ENCODE measurements around the gene EPC1.
"Not testable (repeated sequence)": the region's sequence is repeated elsewhere in the genome, so short reads cannot be mapped to it uniquely, and the experiment has no call there.

EPC1 gene

DNA sequence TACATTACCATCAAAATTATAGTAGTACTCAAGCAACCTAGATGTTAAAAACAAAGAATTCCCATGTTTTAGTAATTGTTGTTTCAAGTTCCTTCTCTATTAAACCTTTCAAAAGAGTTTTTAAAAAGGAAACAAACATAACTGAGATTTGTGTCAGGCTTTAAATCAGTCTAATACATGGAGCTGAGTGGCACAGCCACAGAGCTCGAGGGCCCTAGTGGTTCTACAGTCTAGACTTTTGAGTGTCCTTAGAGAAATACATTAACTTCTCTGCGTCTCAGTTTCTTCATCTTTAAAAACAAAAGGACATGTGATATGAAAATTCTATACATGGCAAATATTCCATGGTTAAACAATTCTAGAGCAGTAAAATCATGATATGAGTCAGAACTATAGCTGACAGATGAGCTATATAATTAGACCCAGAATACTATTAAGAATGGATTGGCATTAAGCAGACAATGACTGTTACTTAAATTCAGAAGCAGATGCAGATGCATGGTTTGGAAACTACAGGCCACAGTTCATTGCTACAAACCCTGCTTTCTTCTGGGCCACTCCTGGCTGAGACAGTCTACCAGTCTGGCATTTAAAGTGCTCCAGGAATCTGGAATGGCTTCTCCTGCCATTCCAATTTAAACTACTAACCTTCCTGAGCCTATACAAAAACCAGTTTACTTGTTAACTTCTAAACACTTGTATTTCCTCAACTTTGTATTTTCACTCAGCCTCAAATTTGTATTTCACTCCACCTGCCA lies 77.4 kb downstream of the EPC1 start:
- no peak for DNase-seq (ENCODE audit: low spot score)

- no peak for DNase-seq (ENCODE audit: low spot score)
Measured at GRCh38 chr10:32268788-32269187, 78.2 kb downstream of the EPC1 start.

DNA sequence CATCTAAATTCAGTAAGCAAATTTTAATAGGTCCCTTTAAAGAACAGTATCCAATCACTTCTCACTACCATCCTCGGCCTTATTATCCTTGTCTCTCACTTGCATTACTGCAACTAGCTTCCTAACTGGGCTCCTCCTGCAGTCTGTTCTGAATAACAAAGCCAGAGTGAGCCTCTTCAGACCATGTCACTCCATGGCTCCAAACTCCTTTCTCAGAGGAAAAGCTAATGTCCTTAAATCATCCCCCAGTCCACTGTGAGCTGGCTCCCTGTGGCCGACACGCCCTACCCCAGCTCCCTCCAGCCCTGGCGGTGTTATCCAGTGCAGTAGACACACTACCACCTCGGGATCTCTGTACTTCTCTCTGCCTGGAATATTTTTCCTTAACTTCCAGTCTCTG lies 80.0 kb downstream of the EPC1 start:
- DNase-seq (ENCODE audit: low spot score), result no peak

DNA sequence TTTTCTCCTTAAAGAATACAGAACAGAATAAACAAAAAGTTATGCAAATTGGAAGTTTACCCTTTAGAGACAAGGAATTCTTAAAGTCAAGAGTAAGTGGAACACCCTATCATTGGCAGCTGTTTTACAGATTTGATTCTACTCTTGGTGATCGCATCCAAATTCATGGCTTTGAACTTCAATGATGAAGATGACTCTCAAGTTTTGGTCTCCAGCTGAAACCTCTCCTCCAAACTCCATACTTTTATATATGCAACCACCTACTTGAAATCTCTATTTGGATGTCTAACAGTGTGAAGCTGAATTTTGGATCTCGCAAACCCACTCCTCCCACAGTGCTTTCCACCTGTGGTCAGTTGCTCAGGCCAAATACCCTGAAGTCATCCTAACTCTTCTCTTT lies 80.4 kb downstream of the EPC1 start:
- DNase-seq (ENCODE audit: low spot score), result no peak

DNA sequence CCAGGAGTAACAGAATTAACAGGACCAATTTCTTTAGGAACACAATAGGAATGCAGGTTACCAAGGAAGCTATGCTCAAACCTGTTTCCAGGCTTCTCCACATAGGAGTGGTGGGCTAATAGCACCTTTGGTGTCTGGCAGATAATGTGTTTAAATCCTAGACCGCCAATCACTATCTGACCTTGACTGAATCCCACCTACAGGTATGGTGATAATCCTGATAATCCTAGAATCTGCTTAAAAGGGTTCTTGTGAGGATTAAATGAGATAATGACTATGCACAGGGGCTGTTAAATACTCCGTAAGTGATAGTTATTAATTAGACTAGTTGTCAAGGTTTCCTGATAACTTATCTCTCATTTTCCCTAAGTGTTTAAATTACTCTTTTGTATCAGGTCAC lies 81.2 kb downstream of the EPC1 start:
- no peak for DNase-seq (ENCODE audit: low spot score)

- DNase-seq (ENCODE audit: low spot score), result no peak
Measured at GRCh38 chr10:32263300-32263699, 83.7 kb downstream of the EPC1 start.

DNA sequence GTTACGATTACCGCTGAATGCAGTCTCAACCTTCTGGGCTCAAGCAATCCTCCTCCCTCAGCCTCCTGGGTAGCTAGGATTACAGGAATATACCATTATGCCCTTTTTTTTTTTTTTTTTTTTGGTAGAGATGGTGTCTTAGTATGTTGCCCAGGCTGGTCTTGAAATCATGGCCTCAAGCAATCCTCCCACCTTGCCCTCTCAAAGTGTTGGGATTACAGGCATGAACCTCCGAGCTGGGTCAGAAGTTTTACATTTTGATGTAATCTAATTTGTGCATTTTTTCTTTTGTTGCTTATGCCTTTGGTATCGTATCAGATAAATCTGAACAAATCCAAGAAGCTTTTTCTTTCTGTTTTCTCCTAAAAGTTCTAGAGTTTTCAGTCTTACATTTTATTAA lies 87.4 kb downstream of the EPC1 start:
- DNase-seq (ENCODE audit: low spot score), result no peak

- peak; percentile 77 for DNase-seq (ENCODE audit: low spot score)
Measured at GRCh38 chr10:32256613-32257437, 90.1 kb downstream of the EPC1 start.

DNA sequence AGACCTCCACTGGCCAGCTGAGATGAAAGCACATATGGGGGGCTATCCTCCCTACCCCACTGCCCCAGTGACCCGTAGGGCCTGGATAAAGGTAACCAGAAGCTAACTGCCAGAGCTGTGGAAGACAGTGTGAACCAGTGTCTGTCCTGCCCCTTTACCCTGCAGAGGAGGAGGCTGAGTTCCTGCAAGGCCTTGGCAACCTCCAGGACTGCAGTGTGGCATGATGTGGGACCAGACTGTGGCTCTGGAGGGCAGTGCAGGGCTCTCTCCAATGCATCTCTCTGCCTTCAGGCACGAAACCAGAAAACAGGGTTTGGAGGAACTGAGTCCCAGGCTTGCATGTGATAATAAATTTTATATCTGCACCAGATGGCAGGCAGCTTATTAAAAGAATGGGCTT lies 93.1 kb downstream of the EPC1 start:
- no peak for DNase-seq (ENCODE audit: low spot score)

GRCh38 chr10:32253276-32253675 lies 93.7 kb downstream of the EPC1 start:
- DNase-seq (ENCODE audit: low spot score), result peak; percentile 12

DNA sequence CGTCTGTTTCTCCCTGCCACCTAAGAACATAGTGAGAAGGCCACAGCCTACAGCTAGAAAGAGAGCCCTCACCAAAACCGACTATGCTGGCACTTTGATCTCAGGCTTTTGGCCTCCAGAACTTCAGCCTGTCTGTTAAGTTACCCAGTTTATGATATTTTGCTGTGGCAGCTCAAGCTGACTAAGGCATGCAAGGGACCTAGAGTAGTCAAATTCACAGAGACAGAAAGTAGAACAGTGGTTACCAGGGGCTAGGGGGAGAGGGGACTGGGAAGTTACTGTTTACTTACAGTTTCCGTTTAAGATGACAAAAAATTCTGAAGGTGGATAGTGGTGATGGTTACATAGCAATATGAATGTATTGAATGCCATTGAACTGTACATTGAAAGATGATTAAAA lies 96.5 kb downstream of the EPC1 start:
- not testable (repeated sequence) for DNase-seq (ENCODE audit: low spot score)

GRCh38 chr10:32246685-32247084 lies 100.3 kb downstream of the EPC1 start:
- DNase-seq (ENCODE audit: low spot score), result no peak

GRCh38 chr10:32245760-32246159 lies 101.2 kb downstream of the EPC1 start:
- no peak for DNase-seq (ENCODE audit: low spot score)

DNA sequence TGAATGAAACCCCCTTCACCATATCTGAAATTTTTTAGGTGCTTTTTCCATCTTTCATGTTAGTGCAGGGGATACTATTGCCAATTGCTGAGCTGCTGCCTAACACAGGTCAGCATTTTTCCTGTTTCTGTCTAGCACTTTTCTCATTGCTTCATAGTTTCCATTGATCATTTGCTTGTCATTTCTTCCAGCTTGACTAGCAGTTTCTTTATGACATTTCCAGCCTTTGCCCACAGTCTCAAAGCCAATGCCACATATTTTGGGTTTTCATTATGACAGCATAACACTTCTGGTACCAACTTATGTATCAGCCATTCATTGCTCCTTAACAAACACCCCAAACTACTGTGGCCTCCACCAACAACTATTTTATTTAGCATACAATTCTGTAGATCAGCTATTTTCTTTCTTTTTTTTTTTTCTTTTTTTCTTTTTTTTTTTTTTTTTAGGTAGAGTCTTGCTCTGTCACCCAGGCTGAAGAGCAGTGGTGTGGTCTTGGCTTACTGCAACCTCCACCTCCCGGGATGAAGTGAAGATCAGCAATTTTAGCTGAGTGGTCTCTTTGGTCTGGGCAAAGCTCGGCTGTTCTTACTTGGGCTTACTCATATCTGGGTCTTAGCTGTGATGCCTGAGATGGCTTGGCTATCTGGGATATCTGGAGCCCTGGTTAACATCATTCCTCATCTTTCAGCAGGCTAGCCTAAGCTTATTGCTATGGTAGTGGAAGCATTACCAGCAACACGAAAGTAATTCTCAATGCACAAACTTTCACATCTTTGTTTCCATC lies 102.3 kb downstream of the EPC1 start:
- no peak for DNase-seq (ENCODE audit: low spot score)

- no peak for DNase-seq (ENCODE audit: low spot score)
Measured at GRCh38 chr10:32244011-32244410, 102.9 kb downstream of the EPC1 start.

- no peak for DNase-seq (ENCODE audit: low spot score)
Measured at GRCh38 chr10:32241946-32242345, 105.0 kb downstream of the EPC1 start.

GRCh38 chr10:32240471-32240870 lies 106.5 kb downstream of the EPC1 start:
- no peak for DNase-seq (ENCODE audit: low spot score)

- DNase-seq (ENCODE audit: low spot score), result no peak
Measured at GRCh38 chr10:32239769-32240168, 107.2 kb downstream of the EPC1 start.

DNA sequence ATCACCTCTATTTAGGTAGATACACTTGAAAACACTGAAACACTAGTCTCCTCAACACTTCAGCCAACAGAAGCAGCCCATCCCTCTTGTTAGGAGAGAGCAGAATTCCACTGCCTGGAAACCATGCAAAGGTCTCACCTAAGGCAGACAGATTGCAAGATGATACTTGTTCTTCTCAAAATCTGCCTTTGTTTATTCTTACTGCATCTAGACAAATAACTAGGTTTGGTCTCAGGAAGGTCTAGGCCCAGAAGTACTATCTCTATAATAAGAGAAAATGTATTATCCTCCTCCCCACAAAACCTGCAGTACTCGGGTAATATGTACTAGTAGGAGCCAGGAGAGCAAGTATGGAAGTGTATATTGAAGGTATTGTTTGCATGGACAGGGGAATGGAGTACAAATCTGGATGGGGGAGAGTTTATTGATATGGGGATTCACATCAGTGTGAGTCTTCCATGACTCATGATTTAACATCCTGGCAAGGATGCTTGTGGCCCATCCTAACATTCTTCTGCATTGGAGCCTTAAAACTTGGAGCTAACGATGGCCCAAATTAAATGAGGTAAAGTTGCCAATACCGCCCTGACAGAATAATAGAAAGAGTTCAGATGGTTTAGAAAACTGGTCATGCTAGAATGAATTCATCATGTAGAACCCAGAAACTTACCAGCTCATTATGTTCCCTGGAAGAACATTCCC lies 109.2 kb downstream of the EPC1 start:
- DNase-seq (ENCODE audit: low spot score), result no peak

DNA sequence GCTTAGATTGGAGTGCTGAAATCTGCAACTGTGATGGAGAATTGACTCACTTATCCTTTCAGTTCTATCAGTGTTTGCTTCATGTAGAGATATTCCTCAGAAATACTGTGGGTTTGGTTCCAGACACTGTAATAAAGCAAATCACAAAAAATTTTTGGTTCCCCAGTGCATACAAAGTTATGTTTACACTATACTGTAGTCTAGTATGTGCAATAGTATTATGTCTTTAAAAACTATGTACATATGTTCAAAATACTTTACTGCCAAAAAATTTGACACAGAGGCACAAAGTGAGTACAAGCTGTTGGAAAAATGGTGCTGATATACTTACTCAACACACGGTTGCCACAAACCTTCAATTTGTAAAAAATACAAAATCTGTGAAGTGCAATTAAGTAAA lies 112.5 kb downstream of the EPC1 start:
- no peak for DNase-seq (ENCODE audit: low spot score)

DNA sequence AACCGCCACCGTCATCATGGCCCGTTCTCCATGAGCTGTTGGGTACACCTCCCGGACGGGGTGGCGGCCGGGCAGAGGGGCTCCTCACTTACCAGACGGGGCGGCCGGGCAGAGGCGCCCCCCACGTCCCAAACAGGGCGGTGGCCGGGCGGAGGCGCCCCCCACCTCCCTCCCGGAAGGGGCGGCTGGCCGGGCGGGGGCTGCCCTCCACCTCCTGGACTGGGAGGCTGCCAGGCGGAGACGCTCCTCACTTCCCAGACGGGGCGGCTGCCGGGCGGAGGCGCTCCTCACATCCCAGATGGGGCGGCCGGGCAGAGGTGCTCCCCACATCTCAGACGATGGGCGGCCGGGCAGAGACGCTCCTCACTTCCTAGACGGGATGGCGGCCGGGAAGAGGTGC lies 113.6 kb downstream of the EPC1 start:
- DNase-seq (ENCODE audit: low spot score), result not testable (repeated sequence)

- no peak for DNase-seq (ENCODE audit: low spot score)
Measured at GRCh38 chr10:32232378-32232777, 114.6 kb downstream of the EPC1 start.
